ENCODE data around the gene RAP1B. TPM values are rescaled to one million over a fixed set of nuclear protein-coding genes. Genes with fewer than 3 reads are reported as not detected.

The RAP1B gene
- total and polyA plus RNA-seq, 2 donors (not counting 3 experiments of a cell fraction or from before 2014, with no cell fraction given): 147 to 174 TPM

DNA sequence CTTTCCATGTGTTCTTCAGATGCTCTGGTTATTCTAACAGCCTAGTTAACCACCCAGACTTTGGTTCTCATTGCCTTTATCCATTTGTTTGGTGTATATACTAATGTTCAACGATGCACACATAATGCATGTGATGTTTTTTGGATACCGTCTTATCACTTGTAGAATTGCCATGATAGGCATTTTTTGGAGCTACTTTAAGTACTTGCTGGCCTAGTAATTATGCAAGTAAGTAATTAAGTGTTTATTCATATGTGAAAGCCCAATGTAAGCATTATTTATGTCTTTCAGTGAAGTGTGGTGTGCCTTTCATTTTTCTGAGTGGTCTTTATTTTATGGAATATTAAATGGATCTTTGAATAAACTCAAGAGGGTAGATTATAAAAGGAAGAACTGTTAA lies 14.2 kb downstream of the RAP1B start:
- BruUV-seq (replicated peaks): no TSS peak
- Histone ChIP-seq H3K79me2 (ENCODE audit: control insufficient read depth, insufficient read depth, low read length) (peaks cover 100% of the 10 kb centered on the region), H2AFZ (ENCODE audit: low read depth, low read length) (no peak overlapping the region), H3K9me3 (replicated peaks; ENCODE audit: control insufficient read depth, insufficient read depth, low read length) (no peaks in the 10 kb centered on the region), H3K4me3 (replicated peaks in 1 of 3; ENCODE audit: insufficient read depth in 1 of 3, low read depth in 1 of 3, low read length in 3 of 3) (no peak overlapping the region), H4K20me1 (replicated peaks; ENCODE audit: control insufficient read depth, extremely low read depth, insufficient read depth, low read length) (peaks cover 8% of the 10 kb centered on the region), H3K9me1 (replicated peaks; ENCODE audit: control insufficient read depth, extremely low read depth, insufficient read depth, low read length) (no peaks in the 10 kb centered on the region), H3K36me3 (ENCODE audit: control insufficient read depth in 2 of 2, extremely low read depth in 1 of 2, insufficient read depth in 2 of 2, low read length in 2 of 2) (peaks cover 3 to 7% of the 10 kb centered on the region in 2 experiments), H3K27ac (ENCODE audit: insufficient read depth, low read depth, low read length) (no peak overlapping the region), H3K27me3 (ENCODE audit: control insufficient read depth in 2 of 2, insufficient read depth in 2 of 2, low read length in 2 of 2) (no peaks in the 10 kb centered on the region), H3K9ac (replicated peaks; ENCODE audit: extremely low read depth, insufficient read depth, low read length) (no peak overlapping the region), H3K4me1 (ENCODE audit: control insufficient read depth, extremely low read depth, insufficient read depth, low read length) (peaks cover 7% of the 10 kb centered on the region), H3K4me2 (ENCODE audit: insufficient read depth, low read length) (no peak overlapping the region)
- ChIA-PET POLR2A (interaction anchor here (0.6 kb wide), 1 partner anchor 9 kb away, joined by 3 read pairs; no protein-coding TSS in a partner anchor), CTCF (no interaction called here)
- DNase-seq (ENCODE audit: low read depth, low spot score): no peak
- FAIRE-seq: no peak
- dilution Hi-C loops (cut with MboI; ENCODE audit: extremely low pct_ligation_motif_present, low sequenced_read_pairs) (no loop called here), intact Hi-C loops (cut with micrococcal nuclease) (no loop called here)
- TF ChIP-seq POLR2AphosphoS5 (IDR thresholded peaks at IDR 0.05; ENCODE audit: insufficient read depth, low read depth, low read length): no peak
- no peak for TF ChIP-seq FOS (IDR thresholded peaks at IDR 0.05; ENCODE audit: borderline replicate concordance, insufficient read depth, low read length)
- TF ChIP-seq GATA2 (IDR thresholded peaks at IDR 0.05; ENCODE audit: insufficient read depth, insufficient read length, low read depth, low read length): no peak
- TF ChIP-seq JUN (IDR thresholded peaks at IDR 0.05; ENCODE audit: borderline replicate concordance, insufficient read depth, insufficient read length, low read depth): no peak
- TF ChIP-seq, protein P1, sequence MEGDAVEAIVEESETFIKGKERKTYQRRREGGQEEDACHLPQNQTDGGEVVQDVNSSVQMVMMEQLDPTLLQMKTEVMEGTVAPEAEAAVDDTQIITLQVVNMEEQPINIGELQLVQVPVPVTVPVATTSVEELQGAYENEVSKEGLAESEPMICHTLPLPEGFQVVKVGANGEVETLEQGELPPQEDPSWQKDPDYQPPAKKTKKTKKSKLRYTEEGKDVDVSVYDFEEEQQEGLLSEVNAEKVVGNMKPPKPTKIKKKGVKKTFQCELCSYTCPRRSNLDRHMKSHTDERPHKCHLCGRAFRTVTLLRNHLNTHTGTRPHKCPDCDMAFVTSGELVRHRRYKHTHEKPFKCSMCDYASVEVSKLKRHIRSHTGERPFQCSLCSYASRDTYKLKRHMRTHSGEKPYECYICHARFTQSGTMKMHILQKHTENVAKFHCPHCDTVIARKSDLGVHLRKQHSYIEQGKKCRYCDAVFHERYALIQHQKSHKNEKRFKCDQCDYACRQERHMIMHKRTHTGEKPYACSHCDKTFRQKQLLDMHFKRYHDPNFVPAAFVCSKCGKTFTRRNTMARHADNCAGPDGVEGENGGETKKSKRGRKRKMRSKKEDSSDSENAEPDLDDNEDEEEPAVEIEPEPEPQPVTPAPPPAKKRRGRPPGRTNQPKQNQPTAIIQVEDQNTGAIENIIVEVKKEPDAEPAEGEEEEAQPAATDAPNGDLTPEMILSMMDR (IDR thresholded peaks at IDR 0.05; ENCODE audit: extremely low read depth in 1 of 2, insufficient read depth in 1 of 2, low read depth in 1 of 2, low read length in 2 of 2): no peak
- TF ChIP-seq EZH2 (IDR thresholded peaks at IDR 0.05; ENCODE audit: borderline replicate concordance, low read depth, low read length, severe bottlenecking): no peak
- TF ChIP-seq, protein P2, sequence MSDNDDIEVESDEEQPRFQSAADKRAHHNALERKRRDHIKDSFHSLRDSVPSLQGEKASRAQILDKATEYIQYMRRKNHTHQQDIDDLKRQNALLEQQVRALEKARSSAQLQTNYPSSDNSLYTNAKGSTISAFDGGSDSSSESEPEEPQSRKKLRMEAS (IDR thresholded peaks at IDR 0.05; ENCODE audit: insufficient read depth, insufficient read length): no peak
- no peak for TF ChIP-seq POLR2A (IDR thresholded peaks at IDR 0.05; ENCODE audit: low read depth, low read length)
- no peak for TF ChIP-seq MYC (IDR thresholded peaks at IDR 0.05; ENCODE audit: low read depth, low read length)
